Neural cell (in vitro differentiated cells): ENCODE results near the gene PAX3.

ENCODE experiments used
- CTCF ChIP-seq: fragments of 450-650 bp; IDR thresholded peaks from 2 replicates; pipeline ENCODE4 v1.5.1; 2014; ENCODE audit warnings: antibody characterized with exemption, mild to moderate bottlenecking, moderate library complexity; ENCODE audit not compliant: poor library complexity, severe bottlenecking
- EZH2 ChIP-seq: fragments of 200-600, 300-800 bp; shearing (Covaris generic), sonication (generic); IDR thresholded peaks from 2 replicates; pipeline ENCODE4 v1.6.1; 2014; ENCODE audit warnings: antibody characterized with exemption, low read length, borderline replicate concordance, mild to moderate bottlenecking; ENCODE audit not compliant: insufficient read depth, poor library complexity, severe bottlenecking
- MXI1 ChIP-seq: fragments of 450-650 bp; conservative IDR thresholded peaks from 2 replicates; pipeline ENCODE4 v1.6.1; 2014; ENCODE audit warnings: antibody characterized with exemption, mild to moderate bottlenecking; ENCODE audit not compliant: poor library complexity, severe bottlenecking
- TAF1 ChIP-seq: IDR thresholded peaks from 2 replicates; pipeline ENCODE4 v1.6.1; 2012; ENCODE audit warnings: low read depth

- TF ChIP-seq EZH2 (no peak), CTCF (no peak), TAF1 (no peak), MXI1 (no peak)
Observed at GRCh38 chr2:222256250-222256649, 42.5 kb downstream of the PAX3 start.
